ENCODE measurements around the gene DGKQ. TPM values are rescaled to one million over a fixed set of nuclear protein-coding genes. Genes with fewer than 3 reads are reported as not detected.

The DGKQ gene
- 3.8 TPM for total RNA-seq
- long read RNA-seq, full-length matches to known transcripts = 1 of 7 reads
- long read RNA-seq, partial matches to known transcripts = 2 of 7 reads
- long read RNA-seq, other reads (novel, unspliced or antisense) = 4 of 7 reads

GRCh38 chr4:973431-974397 lies at the start of gene DGKQ:
DGKQ (minus strand) TSS chr4:973569; CDS start chr4:973482, 87 bp downstream.
- peak; percentile 99 for ATAC-seq

GRCh38 chr4:1022739-1023066 lies 49.3 kb upstream of the DGKQ start:
- intact Hi-C loops (cut with DNase I) = no loop called here
- ATAC-seq = no peak

More at GRCh38 chr4:973431-974397, at the start of gene DGKQ:
- peak; percentile 96 for DNase-seq (ENCODE audit: missing footprints)
- intact Hi-C loops (cut with DNase I) = no loop called here

GRCh38 chr4:1022051-1022738 lies 48.8 kb upstream of the DGKQ start:
- ATAC-seq (no peak), DNase-seq (ENCODE audit: missing footprints) (no peak)
- intact Hi-C loops (cut with DNase I) = no loop called here

More at GRCh38 chr4:1022739-1023066, 49.3 kb upstream of the DGKQ start:
- no peak for DNase-seq (ENCODE audit: missing footprints)

GRCh38 chr4:1021386-1022050 lies 48.1 kb upstream of the DGKQ start:
- ATAC-seq = no peak
- DNase-seq (ENCODE audit: missing footprints) = no peak
- intact Hi-C loops (cut with DNase I) = no loop called here

GRCh38 chr4:1019729-1020470 lies 46.5 kb upstream of the DGKQ start:
- DNase-seq (ENCODE audit: missing footprints) (no peak), ATAC-seq (no peak)
- intact Hi-C loops (cut with DNase I) = no loop called here

GRCh38 chr4:1019320-1019719 lies 46.0 kb upstream of the DGKQ start:
- ATAC-seq (no peak), DNase-seq (ENCODE audit: missing footprints) (no peak)
- intact Hi-C loops (cut with DNase I) = no loop called here

GRCh38 chr4:1018147-1019020 lies 45.0 kb upstream of the DGKQ start:
- intact Hi-C loops (cut with DNase I) = no loop called here
- ATAC-seq = no peak

GRCh38 chr4:1017706-1018105 lies 44.3 kb upstream of the DGKQ start:
- intact Hi-C loops (cut with DNase I) = no loop called here
- no peak for ATAC-seq
- no peak for DNase-seq (ENCODE audit: missing footprints)

More at GRCh38 chr4:1018147-1019020, 45.0 kb upstream of the DGKQ start:
- DNase-seq (ENCODE audit: missing footprints) = no peak

- no peak for DNase-seq (ENCODE audit: missing footprints)
- no peak for ATAC-seq
- intact Hi-C loops (cut with DNase I) = no loop called here
Measured at GRCh38 chr4:1017211-1017610, 43.8 kb upstream of the DGKQ start.

- intact Hi-C loops (cut with DNase I) = no loop called here
- no peak for ATAC-seq
Measured at GRCh38 chr4:1015746-1016145, 42.4 kb upstream of the DGKQ start.

GRCh38 chr4:1015179-1015578 lies 41.8 kb upstream of the DGKQ start:
- DNase-seq (ENCODE audit: missing footprints) = no peak
- no peak for ATAC-seq
- intact Hi-C loops (cut with DNase I) = no loop called here

More at GRCh38 chr4:1015746-1016145, 42.4 kb upstream of the DGKQ start:
- DNase-seq (ENCODE audit: missing footprints) = no peak

- no peak for DNase-seq (ENCODE audit: missing footprints)
- intact Hi-C loops (cut with DNase I) = no loop called here
- no peak for ATAC-seq
Measured at GRCh38 chr4:1014291-1015167, 41.2 kb upstream of the DGKQ start.

- intact Hi-C loops (cut with DNase I) = no loop called here
- ATAC-seq = no peak
- no peak for DNase-seq (ENCODE audit: missing footprints)
Measured at GRCh38 chr4:1013225-1014073, 40.1 kb upstream of the DGKQ start.

- ATAC-seq (no peak), DNase-seq (ENCODE audit: missing footprints) (no peak)
- intact Hi-C loops (cut with DNase I) = no loop called here
Measured at GRCh38 chr4:1012034-1012739, 38.8 kb upstream of the DGKQ start.

GRCh38 chr4:1011666-1012033 lies 38.3 kb upstream of the DGKQ start:
- ATAC-seq = no peak
- intact Hi-C loops (cut with DNase I) = no loop called here
- no peak for DNase-seq (ENCODE audit: missing footprints)

All from Right ventricle myocardium inferior (tissue), 1 donor.